T47D (cell line): Measurements from ENCODE around the gene SNX33.

Source experiments
- DNase-seq, 2 experiments: peaks; one replicate each; pipeline versions ENCODE4 v3.0.0 to v3.0.0-alpha.2; 2011 to 2012; ENCODE audit warnings: low read depth in 1 of 2, low spot score in 1 of 2
- JUND ChIP-seq: IDR thresholded peaks from 2 replicates; pipeline ENCODE4 v1.6.1; 2012; ENCODE audit warnings: low read depth
- in situ Hi-C: cut with HindIII; loops from 2 replicates; pipeline ENCODE4 v1.10.0; 2016; ENCODE audit warnings: low sequenced_read_pairs, low pct_unique_long_range_greater_than_20kb

SNX33 gene

GRCh38 chr15:75661100-75661755 is 13.5 kb downstream of the SNX33 start:
- no peak for TF ChIP-seq JUND
- in situ Hi-C loops, result no loop called here
- DNase-seq, result no peak

GRCh38 chr15:75661756-75662140 is 14.0 kb downstream of the SNX33 start:
- in situ Hi-C loops, result no loop called here

GRCh38 chr15:75662823-75663519 is 15.3 kb downstream of the SNX33 start:
- in situ Hi-C loops, result no loop called here
- TF ChIP-seq JUND, result no peak
- no peak for DNase-seq

More at GRCh38 chr15:75661756-75662140, 14.0 kb downstream of the SNX33 start:
- no peak for TF ChIP-seq JUND
- no peak for DNase-seq

GRCh38 chr15:75663931-75664421 is 16.3 kb downstream of the SNX33 start:
- TF ChIP-seq JUND, result no peak
- DNase-seq, result no peak
- in situ Hi-C loops, result no loop called here

- no peak for DNase-seq
- no peak for TF ChIP-seq JUND
- in situ Hi-C loops, result no loop called here
These were observed 19.2 kb downstream of the SNX33 start for GRCh38 chr15:75666823-75667501.

GRCh38 chr15:75669191-75669878 is 21.6 kb downstream of the SNX33 start:
- no peak for DNase-seq
- in situ Hi-C loops, result no loop called here
- TF ChIP-seq JUND, result no peak

- in situ Hi-C loops, result no loop called here
These were observed 22.1 kb downstream of the SNX33 start for GRCh38 chr15:75669879-75670212.

GRCh38 chr15:75671730-75672602 is 24.3 kb downstream of the SNX33 start:
- DNase-seq, result no peak
- in situ Hi-C loops, result no loop called here

More at GRCh38 chr15:75669879-75670212, 22.1 kb downstream of the SNX33 start:
- TF ChIP-seq JUND, result no peak
- no peak for DNase-seq

GRCh38 chr15:75672646-75673425 is 25.1 kb downstream of the SNX33 start:
- in situ Hi-C loops, result no loop called here
- TF ChIP-seq JUND, result no peak
- no peak for DNase-seq

More at GRCh38 chr15:75671730-75672602, 24.3 kb downstream of the SNX33 start:
- TF ChIP-seq JUND, result no peak

GRCh38 chr15:75673426-75674235 is 25.9 kb downstream of the SNX33 start:
- DNase-seq, result no peak
- TF ChIP-seq JUND, result no peak
- in situ Hi-C loops, result no loop called here
